ENCODE results near the gene TTF1. TPM values are rescaled to one million over a fixed set of nuclear protein-coding genes. Genes with fewer than 3 reads are reported as not detected.

Gene TTF1
- 6.9 TPM for total RNA-seq

DNA sequence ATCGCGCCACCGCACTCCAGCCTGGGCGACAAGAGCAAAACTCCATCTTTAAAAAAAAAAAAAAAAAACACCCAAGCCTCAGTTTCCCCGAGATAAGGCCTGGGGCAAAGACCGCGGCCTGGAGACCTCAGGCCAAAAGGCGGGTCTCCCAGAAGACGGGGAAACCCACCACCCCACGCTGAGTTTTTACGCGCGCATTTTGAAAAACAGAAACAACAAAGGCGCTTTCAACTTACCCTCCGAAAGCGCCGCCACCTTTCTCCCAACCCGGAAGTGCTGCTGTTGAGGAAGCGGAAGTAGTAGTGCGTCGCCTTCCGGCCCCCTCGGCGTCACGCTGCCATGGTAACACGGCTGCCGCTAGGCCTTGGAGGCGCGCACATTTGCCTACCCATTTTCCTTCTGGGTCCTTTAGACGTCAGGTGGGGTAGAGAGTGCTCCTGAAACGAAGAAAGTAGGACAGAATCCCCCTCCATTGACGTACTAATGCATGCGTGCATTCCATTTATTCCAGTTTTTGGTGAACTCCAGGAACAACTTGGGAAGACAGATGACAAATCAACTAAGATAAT, at the start of gene TTF1:
TTF1 (minus strand) TSS at position 287 of the 569 bp plus-strand sequence. CDS start 4,019 bp downstream, outside the sequence.
- ATAC-seq, result peak; percentile 85

GRCh38 chr9:132456241-132456640, 49.6 kb upstream of the TTF1 start:
- no peak for ATAC-seq

DNA sequence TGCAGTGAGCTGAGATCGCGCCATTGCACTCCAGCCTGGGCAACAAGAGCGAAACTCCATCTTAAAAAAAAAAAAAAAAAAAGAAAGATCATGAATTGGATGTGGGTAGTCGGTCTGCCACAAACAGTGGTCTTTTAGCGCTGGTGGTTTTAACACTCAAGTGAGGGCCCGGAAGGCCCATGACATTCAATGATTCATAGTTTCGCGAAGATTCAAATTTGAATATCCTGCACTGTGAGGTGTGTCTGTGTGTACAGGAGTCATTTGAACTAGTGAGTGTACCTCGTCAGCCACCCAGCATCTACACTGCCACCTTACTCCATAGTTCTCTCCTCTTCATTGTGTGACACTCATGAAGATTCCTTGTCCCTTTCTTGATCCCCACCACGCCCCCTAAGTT, 44.6 kb upstream of the TTF1 start:
- ATAC-seq, result no peak

GRCh38 chr9:132447902-132448301, 41.3 kb upstream of the TTF1 start:
- no peak for ATAC-seq

DNA sequence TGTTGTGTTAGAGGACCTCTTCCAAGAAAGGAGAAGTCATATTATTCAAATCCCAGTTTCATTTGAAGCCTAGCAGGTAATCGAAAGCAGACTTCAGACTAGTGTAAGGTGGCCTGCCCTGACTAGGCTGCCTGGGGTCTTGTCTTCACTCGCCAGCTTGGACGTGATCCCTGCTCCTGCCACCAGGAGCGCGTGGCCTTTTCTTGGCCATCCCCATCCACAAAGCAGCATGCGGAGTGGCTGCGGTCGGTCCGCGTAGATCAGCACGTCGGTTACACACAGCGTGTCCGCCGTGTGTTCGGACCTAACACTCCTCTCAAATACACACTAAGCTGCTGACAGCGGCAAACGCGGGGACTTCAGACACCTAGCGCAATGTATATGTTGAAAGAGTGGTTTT, 40.7 kb upstream of the TTF1 start:
- ATAC-seq, result no peak

DNA sequence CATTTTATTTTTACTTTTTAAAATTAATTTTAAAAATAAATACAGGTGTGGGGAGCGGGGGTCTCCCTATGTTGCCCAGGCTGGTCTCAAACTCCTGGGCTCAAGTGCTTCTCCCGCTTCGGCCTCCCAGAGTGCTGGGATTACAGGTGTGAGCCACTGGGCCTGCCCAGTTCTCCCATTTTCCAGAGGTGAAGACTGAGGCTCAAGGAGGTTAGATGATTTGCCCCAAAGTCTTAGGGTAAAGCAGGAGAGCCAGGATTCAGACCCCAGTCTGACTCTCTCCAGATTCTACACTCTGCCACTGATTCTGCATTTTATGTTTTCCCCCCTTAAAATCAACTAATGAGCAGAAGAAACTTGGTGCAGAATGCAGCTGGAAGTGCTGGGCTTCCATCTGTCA, 40.2 kb upstream of the TTF1 start:
- ATAC-seq, result no peak

- no peak for ATAC-seq
Observed at GRCh38 chr9:132443951-132444607, 37.4 kb upstream of the TTF1 start.

- ATAC-seq, result no peak
Observed at GRCh38 chr9:132441404-132441803, 34.8 kb upstream of the TTF1 start.

DNA sequence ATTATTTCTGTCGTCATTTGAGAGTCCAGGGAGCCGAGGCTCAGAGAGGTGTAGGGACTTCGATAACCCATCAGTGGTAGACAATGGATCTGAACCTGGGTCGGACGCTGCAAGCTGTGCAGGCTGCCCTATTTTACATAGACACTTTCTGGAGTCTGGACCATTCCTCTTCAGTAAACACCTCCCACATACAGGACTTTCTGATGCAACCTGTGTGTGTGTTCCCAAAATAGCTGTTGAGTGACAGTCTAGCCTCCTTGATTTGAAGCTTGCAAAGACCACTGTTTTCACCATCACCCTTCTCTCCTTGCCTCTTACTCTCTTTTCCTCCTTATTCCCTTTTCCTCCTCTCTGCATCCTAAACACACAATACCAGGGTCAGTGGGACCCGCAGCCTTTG, 34.1 kb upstream of the TTF1 start:
- ATAC-seq, result no peak

- peak; percentile 91 for ATAC-seq
Observed at GRCh38 chr9:132439153-132439552, 32.5 kb upstream of the TTF1 start.

GRCh38 chr9:132434881-132435280, 28.2 kb upstream of the TTF1 start:
- ATAC-seq, result no peak

GRCh38 chr9:132430998-132431397, 24.4 kb upstream of the TTF1 start:
- no peak for ATAC-seq

DNA sequence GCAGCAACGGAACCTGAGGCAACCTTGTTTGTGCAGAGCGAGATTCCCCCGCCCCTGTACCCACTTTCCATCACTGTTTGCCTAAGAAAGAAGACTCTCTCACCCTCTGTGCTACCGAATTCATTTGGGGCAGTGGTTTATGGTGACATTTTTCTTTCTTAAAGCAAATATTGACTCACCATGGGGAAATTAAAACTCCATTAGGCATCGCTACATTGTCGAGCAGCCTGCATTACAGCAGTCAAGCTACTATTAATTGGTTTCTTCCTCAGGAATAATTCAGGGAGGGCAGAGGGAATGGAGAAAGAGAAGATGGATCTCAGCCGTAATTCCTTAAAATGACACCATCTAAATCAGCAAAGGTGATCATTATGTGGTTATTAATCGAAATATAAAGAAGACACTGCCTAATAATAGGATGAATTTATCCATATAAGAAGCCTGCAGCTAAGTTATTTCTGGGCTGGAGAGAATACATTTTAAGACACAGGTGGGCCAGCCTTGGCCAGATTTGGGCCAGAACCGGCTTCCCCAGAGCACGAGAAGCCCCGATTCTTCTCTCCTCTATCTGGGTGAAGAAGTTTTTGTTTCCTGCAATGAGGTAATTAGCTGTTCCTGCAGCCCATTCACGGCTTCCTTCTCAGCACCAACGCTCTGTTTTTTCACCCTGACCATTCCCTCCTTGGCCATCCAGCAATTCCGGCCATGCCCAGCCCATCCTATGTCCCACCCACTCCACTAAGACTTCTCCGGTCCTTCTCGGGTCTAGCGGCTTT, 20.2 kb upstream of the TTF1 start:
- no peak for ATAC-seq

DNA sequence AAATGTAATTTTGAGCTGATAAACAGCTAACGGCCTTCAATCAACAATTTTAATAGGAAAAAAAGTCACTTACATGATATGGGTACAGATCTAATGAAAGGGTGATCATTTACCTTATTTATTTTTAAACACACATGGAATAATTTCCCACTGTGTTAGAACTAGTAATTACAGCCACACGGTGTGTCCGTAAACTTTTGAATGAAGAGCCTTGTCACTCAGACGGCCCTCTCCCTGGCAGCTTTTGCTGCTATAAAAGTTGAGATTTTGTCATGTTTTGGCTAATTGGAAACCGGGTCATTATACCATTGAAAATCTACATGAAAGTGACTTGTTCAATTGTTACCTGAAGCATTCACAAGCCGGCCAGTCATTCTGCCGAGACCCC, 19.0 kb upstream of the TTF1 start:
- no peak for ATAC-seq

GRCh38 chr9:132424857-132425674, 18.4 kb upstream of the TTF1 start:
- no peak for ATAC-seq

DNA sequence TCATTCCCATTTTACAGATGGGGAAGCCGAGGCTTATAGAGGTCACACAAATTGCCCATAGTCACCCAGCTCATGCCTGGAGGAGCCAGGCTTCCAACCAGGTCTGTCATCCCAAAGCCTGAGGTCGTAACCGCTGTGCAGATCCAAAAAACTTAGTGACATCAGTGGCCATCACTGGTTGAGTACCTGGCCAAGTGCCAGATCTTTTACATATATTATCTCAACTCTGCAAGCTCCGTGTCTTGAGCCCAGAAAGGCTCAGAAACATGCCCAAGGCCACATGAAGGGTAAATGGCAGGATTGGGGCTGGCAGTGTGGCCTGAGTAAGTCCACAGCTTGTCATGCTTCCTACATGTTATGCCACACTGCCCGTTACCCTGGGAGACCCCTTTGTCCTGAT, 16.9 kb upstream of the TTF1 start:
- no peak for ATAC-seq

- no peak for ATAC-seq
Observed at GRCh38 chr9:132422574-132422973, 15.9 kb upstream of the TTF1 start.

GRCh38 chr9:132418726-132419363, 12.2 kb upstream of the TTF1 start:
- no peak for ATAC-seq

DNA sequence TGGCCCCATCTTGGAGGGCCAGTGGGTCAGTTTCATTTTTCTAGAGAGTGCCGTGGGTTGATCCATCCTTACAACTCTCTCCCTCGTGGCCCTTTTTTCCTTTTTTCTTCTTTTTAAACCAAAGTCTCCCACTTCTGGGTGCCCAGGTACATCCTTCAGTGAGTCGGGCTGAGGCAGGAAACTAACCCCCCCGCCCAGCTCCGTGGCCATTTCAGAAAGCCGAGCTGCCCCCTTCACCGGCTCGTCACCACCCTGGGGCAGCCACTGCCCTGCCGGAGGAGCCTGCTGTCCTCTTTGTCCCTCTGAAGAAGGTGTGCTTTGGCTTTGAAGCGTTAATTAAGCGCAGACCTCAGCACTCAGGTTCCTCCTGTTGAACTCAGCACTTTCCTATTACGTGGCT, 8.5 kb upstream of the TTF1 start:
- no peak for ATAC-seq

DNA sequence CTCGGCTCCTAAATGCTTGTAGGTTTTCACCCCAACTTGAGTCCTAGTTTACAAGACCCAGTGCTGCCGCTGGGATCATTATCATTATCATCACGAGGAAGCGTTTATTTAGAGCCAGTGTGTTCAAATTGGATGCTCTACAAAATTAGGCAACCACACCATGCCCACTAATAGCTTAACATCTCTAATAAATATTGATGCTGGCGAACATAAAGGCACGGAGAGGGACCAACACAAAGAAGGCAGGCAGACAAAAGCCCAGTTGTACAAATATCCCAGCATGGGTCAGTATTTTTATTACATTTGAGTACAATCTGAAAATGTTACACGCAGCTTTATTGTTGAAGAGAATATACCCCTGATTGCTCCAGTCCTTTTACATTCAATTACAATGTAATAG, 8.1 kb upstream of the TTF1 start:
- ATAC-seq, result no peak

DNA sequence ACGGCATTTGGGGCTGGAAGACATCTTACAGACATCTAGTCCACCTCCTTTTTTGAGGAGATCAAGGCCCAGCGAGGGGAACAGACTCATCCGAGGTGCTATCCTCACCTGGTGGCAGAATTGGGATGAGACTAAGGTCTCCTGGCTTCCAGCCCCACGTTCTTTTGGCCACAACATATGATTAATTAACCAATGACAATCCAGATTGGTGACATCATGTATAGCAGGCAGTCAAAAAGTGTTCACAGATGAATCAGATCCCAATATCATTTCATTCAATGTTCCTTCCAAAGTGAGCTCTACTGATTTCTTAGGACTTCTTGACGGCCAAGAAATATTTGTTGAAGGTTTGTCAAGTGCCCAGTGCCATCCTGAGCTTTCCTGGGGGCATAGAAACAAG, 7.3 kb upstream of the TTF1 start:
- ATAC-seq, result no peak

DNA sequence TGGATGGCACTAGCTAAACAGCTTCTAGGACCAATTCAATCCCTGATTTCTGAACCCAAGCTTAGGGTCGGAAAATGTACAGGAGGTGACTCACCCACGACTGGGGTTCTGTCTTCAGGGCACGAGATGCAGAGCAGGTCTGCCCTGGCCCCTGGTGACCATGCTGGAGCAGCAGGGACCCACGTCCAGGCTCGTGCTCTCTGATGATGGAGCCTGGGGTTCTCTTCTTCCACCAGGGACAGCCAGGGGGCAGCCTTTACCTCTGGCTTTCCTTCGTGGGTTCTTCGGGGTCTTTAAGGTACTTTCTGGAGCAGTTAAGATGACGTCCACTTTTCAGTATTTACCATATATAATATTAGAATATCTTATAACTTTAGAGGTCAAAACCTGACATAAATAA, 5.4 kb upstream of the TTF1 start:
- ATAC-seq, result no peak

- ATAC-seq, result peak; percentile 64
Observed at GRCh38 chr9:132411091-132411508, 4.5 kb upstream of the TTF1 start.

Measured in esophagus mucosa (tissue), 1 donor.